ENCODE data around the gene PIK3R5. TPM values are rescaled to one million over a fixed set of nuclear protein-coding genes. Genes with fewer than 3 reads are reported as not detected.

Gene PIK3R5
- total RNA-seq, 6 donors from 2014 or later: 22.3 to 175 (median 49.8) TPM

DNA sequence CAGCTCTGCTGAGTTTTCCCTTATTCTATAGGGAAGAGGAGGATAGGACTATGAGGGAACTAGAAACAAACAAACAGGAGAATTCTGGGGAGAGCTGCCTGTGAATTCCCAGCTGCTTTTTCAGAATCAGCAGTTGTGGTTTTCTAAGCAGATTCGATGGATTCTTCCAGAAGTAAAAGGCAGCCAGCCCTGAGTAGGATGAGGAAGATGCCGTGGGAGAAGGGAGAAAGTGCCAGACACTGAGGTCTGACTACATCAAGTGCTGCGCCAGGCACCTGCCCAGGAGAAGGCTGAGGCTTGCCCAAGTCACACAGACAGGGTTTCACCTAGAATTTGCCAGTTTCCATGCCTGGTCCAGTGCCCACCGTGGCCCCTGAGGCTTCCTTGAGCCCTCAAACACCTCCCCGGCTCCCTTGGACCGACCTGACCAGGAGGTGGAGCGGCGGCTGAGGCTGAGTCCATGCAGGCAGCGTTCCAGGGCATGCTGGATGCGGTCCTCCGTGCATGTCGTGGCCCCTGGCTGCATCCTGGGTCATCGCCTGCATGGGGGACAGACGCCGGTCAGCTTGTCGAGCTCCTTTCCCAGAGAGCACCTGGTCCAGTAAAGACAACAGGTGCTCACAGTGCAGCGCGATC lies 54.4 kb downstream of the PIK3R5 start:
- H3K27ac ChIP-seq: peak overlapping the region in 1 of 4 donors; percentile 63
- 74 to 89% methylated on average over 5 to 17 of the region's 18 CpGs for WGBS, 2 donors
- H3K27me3 ChIP-seq: no peaks in the 10 kb centered on the region
- H3K4me3 ChIP-seq: no peak overlapping the region
- H3K36me3 ChIP-seq: no peaks in the 10 kb centered on the region
- TF ChIP-seq POLR2A (IDR thresholded peaks at IDR 0.05) (no peak), EP300 (IDR thresholded peaks at IDR 0.05) (no peak), CTCF (IDR thresholded peaks at IDR 0.05) (no peak), POLR2AphosphoS5 (IDR thresholded peaks at IDR 0.05) (no peak)
- ATAC-seq (ENCODE audit: low FRiP score in 2 of 2) (no peak), DNase-seq (no peak)
- peaks cover 0 to 5% (median 4%) of the 10 kb centered on the region in 4 donors for H3K4me1 ChIP-seq
- H3K9me3 ChIP-seq: no peaks in the 10 kb centered on the region

DNA sequence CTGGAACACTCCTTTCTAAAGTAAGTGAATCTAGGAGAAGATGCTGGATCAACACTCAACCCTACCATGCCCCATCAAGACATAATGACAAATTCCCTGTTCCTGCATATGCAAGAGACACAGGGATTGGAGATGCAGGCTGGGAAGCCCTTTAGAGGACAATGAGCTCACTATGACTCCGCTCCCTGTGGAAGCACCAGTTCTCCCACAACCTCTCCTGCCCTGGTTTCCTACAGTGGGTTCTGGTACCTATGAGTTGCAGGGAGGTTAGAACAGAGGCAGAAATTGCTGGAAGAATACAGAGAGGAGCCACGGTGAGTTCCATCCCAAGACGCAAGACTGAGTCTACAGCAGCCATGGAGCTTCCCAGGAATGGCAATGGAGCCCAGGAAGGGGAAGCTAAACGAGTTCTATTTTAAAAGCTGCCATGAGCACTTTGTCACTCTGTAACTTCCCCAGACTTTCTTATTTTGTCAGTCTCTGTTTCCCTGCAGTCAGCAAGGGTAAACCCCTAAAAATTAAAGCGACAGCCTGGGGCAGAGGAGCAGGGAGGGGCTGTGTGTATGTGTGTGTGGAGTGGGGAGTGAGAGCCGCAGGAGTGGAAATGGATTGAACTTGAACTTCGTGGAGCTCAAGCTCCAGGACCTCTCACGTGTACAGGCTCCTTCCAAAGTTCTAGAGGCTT lies 55.8 kb downstream of the PIK3R5 start:
- DNase-seq: no peak
- Histone ChIP-seq H3K27ac (peak overlapping the region in 1 of 4 donors; percentile 46), H3K4me1 (no peaks in the 10 kb centered on the region), H3K9me3 (no peaks in the 10 kb centered on the region), H3K4me3 (no peak overlapping the region), H3K36me3 (no peaks in the 10 kb centered on the region), H3K27me3 (no peaks in the 10 kb centered on the region)
- no peak for TF ChIP-seq CTCF (IDR thresholded peaks at IDR 0.05)
- TF ChIP-seq POLR2A (IDR thresholded peaks at IDR 0.05): no peak
- TF ChIP-seq POLR2AphosphoS5 (IDR thresholded peaks at IDR 0.05): no peak
- no peak for TF ChIP-seq EP300 (IDR thresholded peaks at IDR 0.05)
- WGBS, 2 donors: 72 to 75% methylated on average over 8 of the region's 8 CpGs
- ATAC-seq (ENCODE audit: low FRiP score in 2 of 2): peak in 1 of 2 donors; percentile 41

DNA sequence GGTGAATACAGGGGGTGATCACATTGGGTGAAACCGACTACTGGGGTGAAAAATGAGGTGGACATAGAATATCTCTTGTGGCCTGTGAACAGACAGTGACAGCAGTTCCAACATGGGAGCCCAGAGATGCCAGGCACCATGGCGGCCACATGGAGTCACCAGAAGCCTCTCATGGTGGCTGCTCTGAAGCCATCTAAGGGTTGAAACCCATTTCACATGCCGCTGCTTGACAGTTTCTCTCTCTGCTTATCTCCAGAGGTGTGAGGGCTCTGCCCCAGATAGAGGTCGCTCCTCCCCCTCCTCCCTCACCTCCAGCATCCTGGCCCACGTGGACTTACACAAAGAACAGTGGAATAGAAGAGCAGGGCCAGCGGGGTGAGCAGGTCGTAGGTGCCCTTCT lies 60.2 kb downstream of the PIK3R5 start:
- no peak overlapping the region for H3K4me3 ChIP-seq
- H3K27me3 ChIP-seq: no peaks in the 10 kb centered on the region
- 67 to 71% methylated on average over 6 to 7 of the region's 7 CpGs for WGBS, 2 donors
- no peak overlapping the region for H3K27ac ChIP-seq
- ATAC-seq (ENCODE audit: low FRiP score in 2 of 2): no peak
- H3K36me3 ChIP-seq: peaks cover 0 to 8% (median 3%) of the 10 kb centered on the region in 4 donors
- no peak for TF ChIP-seq POLR2AphosphoS5 (IDR thresholded peaks at IDR 0.05)
- TF ChIP-seq CTCF (IDR thresholded peaks at IDR 0.05): no peak
- no peak for TF ChIP-seq POLR2A (IDR thresholded peaks at IDR 0.05)
- TF ChIP-seq EP300 (IDR thresholded peaks at IDR 0.05): no peak
- no peaks in the 10 kb centered on the region for H3K4me1 ChIP-seq
- DNase-seq: no peak
- no peaks in the 10 kb centered on the region for H3K9me3 ChIP-seq

DNA sequence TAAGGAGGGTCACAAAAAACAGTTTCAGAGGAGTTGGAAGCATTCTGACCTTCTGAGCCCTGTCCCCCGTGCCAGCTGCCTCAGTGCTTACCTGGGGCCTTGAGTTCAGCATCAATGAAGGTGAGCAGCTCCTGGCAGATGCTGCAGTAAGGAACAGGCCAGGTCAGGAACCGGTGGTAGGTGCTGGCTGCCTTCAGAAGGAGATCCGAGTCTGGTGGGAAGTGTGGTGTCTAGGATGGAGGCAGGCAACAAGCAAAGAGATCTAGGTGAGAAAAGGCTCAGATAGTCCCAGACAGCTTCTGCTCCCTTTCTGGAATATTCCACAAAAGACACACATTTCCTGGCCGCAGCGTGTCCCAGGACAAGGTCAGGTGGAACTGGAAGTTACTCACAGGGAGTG lies 60.8 kb downstream of the PIK3R5 start:
- Histone ChIP-seq H3K36me3 (peaks cover 0 to 8% (median 3%) of the 10 kb centered on the region in 4 donors), H3K9me3 (no peaks in the 10 kb centered on the region), H3K27me3 (no peaks in the 10 kb centered on the region), H3K4me3 (no peak overlapping the region), H3K27ac (no peak overlapping the region), H3K4me1 (no peaks in the 10 kb centered on the region)
- ATAC-seq (ENCODE audit: low FRiP score in 2 of 2) (no peak), DNase-seq (no peak)
- TF ChIP-seq POLR2AphosphoS5 (IDR thresholded peaks at IDR 0.05) (no peak), POLR2A (IDR thresholded peaks at IDR 0.05) (no peak), CTCF (IDR thresholded peaks at IDR 0.05) (no peak), EP300 (IDR thresholded peaks at IDR 0.05) (no peak)
- WGBS, 2 donors: 88 to 90% methylated on average over 5 of the region's 5 CpGs
